SH-SY5Y (cell line): ENCODE results near the gene ATP1A4.

Source experiments
- GATA2 ChIP-seq: IDR thresholded peaks from 2 replicates; pipeline ENCODE4 v1.6.1; 2011; ENCODE audit warnings: mild to moderate bottlenecking, low read depth, low read length
- GATA3 ChIP-seq: IDR thresholded peaks from 2 replicates; pipeline ENCODE4 v1.6.1; 2011; ENCODE audit warnings: low read depth, mild to moderate bottlenecking, low read length, moderate library complexity

The ATP1A4 gene

DNA sequence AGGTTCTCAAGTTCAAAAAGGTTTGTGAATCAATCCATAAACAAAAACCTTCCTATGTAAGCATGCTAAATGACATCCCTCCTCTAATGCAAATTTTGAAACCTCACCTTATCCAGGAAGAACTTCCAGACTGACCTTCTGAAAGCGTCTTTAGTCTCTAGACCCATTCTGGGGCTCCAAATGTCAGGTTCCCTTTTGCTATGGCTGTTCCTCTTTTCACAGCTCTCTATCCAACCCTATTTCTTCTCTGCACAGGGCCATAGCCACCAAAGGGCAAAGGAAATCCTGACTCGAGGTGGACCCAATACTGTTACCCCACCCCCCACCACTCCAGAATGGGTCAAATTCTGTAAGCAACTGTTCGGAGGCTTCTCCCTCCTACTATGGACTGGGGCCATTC, 3.4 kb downstream of the ATP1A4 start:
- TF ChIP-seq GATA2: no peak

DNA sequence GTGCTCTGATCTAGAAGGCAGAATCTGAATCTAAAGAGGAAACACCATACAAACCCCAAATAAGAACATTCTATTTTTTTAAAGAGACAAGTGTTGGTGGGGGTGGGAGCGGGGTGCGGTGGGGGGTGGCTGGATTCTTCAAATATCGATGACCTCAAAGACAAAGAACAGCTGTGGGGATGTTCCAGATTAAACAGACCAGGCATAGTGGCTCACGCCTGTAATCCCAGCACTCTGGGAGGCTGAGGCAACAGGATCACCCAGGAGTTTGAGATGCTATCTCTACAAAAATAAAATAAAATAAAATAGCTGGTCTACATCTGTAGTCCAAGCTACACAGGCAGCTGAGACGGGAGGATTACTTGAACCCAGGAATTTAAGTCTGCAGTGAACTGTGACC, 5.0 kb downstream of the ATP1A4 start:
- no peak for TF ChIP-seq GATA3
- peak; percentile 31; the same call in 1 of the 2 replicates for TF ChIP-seq GATA2

DNA sequence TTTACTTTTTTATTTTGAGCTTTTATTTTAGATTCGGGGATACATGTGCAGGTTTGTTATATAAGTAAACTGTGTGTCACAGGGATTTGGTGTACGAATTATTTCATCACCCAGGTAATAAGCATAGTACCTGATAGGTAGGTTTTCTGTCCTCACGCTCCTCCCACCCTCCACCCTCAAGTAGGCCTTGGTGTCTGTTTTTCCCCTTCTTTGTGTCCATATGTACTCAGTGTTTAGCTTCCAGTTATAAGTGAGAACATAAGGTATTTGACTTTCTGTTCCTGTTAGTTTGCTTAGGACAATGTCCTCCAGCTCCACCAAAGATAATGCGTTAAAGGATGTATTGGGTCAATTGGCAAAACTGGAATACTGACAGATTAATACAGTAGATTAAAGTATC, 5.8 kb downstream of the ATP1A4 start:
- TF ChIP-seq GATA3 (no peak), GATA2 (no peak)

GRCh38 chr1:160158031-160158430, 6.6 kb downstream of the ATP1A4 start:
- TF ChIP-seq GATA3 (no peak), GATA2 (no peak)

DNA sequence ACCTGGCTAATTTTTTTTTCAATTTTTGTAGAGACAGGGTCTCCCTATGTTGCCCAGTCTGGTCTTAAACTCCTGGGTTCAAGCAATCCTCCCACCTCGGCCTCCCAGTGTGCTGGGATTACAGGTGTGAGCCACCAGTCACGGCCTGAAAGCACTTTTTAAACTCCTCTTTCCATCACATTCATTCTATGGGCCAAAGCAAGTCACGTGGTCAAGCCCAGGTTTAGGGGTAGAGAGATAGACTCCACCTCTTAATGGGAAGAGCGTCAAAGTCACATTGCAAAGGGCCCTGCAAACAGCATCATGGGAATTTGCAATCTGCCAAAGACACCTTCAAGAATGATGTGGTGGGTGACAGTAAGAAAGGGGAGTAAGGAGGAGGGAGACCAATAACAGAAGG, 7.1 kb downstream of the ATP1A4 start:
- TF ChIP-seq GATA2: no peak
- TF ChIP-seq GATA3: no peak

- TF ChIP-seq GATA2: no peak
- TF ChIP-seq GATA3: no peak
These were observed 8.4 kb downstream of the ATP1A4 start for GRCh38 chr1:160159846-160160245.

GRCh38 chr1:160161965-160162705, 10.7 kb downstream of the ATP1A4 start:
- TF ChIP-seq GATA2 (no peak), GATA3 (no peak)

GRCh38 chr1:160162931-160163330, 11.5 kb downstream of the ATP1A4 start:
- TF ChIP-seq GATA2 (no peak), GATA3 (no peak)

GRCh38 chr1:160163615-160164014, 12.2 kb downstream of the ATP1A4 start:
- TF ChIP-seq GATA3 (no peak), GATA2 (no peak)

GRCh38 chr1:160164121-160164520, 12.7 kb downstream of the ATP1A4 start:
- TF ChIP-seq GATA3 (no peak), GATA2 (no peak)

GRCh38 chr1:160166166-160166868, 14.9 kb downstream of the ATP1A4 start:
- TF ChIP-seq GATA3 (no peak), GATA2 (no peak)

- TF ChIP-seq GATA2: no peak
- no peak for TF ChIP-seq GATA3
These were observed 15.7 kb downstream of the ATP1A4 start for GRCh38 chr1:160167056-160167455.

DNA sequence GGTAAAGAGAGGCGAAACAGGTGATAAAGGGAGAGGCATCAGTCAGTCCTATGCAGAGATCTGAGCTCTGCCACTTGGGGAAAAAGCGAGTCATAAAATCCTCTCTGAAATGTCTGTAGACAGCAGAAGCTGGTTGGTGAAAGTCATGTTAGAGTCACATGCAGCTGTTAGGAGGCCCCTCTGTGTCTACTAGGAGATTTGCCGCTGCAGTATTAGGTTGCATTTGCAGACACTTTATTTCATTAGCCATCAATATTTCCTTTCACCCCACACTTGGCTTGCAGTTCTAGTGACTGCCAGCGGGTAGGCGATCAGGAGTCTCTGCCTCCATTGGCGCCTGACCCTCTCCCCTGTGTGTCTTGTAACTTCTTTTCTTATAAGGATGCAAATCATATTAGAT, 16.2 kb downstream of the ATP1A4 start:
- TF ChIP-seq GATA2: no peak
- TF ChIP-seq GATA3: no peak

GRCh38 chr1:160168016-160168415, 16.6 kb downstream of the ATP1A4 start:
- TF ChIP-seq GATA3 (no peak), GATA2 (no peak)

- TF ChIP-seq GATA3 (no peak), GATA2 (no peak)
These were observed 17.4 kb downstream of the ATP1A4 start for GRCh38 chr1:160168609-160169369.
